Iris pigment epithelial cell (primary cell): Measurements from ENCODE around the gene ZNF236.
A peak's percentile ranks its signal among the peaks of the same experiment; 100 is the strongest.

Experiments used
- DNase-seq: peaks from one replicate; pipeline ENCODE4 v3.0.0-alpha.2; 2011; ENCODE audit warnings: low read depth

The ZNF236 gene

DNA sequence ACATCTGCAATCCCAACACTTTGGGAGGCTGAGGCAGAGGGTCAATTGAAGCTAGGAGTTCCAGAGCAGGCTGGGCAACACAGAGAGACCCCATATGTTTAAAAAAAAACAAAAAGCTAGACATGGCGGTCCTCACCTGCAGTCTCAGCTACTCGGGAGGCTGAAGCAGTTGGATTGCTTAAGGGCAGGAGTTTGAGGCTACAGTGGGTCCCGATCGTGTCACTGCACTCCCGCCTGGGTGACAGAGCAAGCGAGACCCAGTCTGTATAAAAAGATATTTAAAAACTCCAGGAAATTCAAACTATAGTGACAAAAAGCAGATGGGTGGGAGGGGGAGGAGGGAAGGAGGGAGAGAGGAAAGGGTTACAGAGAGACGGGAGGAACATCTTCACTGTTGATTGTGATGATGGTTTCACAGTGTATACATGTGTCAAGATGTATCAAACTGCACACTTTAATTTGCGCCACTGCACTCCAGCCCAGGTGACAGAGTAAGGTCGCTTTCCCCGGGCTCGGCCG lies 942 bp upstream of the ZNF236 start:
- DNase-seq, result no peak

DNA sequence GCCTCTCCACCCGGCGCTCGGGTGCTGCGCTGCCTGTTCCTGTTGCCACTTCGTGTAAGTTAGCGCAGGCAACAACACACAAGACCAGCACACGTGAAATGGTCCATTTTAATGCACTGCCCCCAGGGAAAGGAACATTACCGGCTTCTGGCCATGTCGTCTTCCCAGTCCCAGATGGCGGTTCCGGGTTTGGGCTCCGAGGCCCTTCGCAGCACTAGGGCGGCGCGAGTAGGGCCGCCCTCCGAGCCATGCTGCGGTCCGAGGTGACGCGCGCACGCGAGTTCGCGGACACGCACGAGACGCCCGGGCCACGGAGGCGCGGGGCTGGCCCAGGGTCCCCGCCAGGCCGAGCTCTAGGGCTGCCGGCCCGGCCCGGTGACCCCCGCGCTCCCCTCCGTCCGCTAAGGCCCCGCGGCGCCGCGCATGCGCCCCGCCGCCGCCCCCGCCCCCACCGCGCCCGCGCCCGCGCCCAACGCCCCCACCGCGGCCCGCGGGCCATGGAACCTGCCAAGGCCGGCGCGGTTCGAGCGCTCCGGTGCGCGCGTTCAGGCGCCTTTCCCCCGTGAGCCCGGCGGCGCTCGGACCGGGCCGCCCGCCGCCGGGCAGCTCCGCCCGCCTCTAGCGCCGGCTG lies 367 bp upstream of the ZNF236 start:
- DNase-seq, result peak; percentile 45

DNA sequence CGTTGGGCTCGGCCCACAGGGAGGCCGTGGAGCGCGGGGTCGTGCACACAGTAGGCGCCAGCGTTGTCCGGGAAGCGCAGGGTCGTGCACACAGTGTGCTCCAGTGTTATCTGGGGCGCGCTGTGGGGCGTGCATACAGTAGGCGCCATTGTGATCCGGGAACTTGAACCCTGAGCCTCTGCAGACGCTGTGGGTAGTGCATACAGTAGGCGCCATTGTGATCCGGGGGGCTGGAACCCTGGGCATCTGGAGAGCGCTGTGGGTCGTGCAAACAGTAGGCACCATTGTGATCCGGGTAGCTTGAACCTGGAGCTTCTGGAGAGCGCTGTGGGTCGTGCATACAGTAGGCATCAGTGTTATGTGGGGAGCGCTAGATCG lies 793 bp downstream of the ZNF236 start:
- no peak for DNase-seq

DNA sequence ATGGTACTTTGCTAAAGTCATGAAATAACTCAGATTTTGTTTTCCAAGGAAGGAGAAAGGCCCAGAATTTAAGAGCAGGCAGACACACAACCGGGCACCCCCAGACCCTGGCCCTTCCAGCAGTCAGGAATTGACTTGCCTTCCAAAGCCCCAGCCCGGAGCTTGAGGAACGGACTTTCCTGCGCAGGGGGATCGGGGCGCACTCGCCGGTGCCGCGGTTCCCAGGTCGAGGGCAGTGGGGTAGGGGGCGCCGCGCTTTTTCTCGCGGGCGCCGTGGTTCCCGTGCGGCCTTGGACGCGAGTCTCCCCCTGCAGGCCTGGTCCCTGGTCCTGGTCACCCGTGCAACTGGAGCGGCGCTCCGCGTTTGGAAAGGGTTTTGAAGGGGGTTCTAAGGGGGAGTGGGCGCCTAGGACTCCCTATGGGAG lies 1.2 kb downstream of the ZNF236 start:
- DNase-seq, result no peak

DNA sequence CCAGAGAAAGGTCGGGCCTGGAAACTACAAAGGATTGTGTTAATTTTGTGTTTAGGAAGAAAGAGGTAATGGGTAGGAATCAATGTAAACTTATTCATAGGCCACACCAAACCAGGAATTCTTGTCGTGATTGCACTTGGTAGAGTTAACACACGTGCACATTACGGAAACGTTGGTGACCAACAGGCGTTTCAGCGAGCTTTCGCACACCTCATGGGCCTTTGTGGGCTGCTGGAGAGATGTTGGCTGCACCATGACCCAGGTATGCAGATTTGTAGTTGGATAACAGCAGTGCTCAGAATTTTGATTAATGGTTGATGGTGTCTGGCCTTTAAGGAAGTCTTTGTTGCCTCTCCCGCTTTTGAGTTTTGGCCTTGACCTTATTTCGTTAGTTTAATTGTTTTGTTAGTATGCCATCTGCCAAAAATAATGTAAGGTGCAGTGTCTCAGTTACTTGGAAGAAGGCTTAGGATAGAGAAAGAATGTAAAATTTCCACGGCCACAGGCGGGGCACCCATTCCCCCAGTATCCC lies 1.9 kb downstream of the ZNF236 start:
- no peak for DNase-seq

DNA sequence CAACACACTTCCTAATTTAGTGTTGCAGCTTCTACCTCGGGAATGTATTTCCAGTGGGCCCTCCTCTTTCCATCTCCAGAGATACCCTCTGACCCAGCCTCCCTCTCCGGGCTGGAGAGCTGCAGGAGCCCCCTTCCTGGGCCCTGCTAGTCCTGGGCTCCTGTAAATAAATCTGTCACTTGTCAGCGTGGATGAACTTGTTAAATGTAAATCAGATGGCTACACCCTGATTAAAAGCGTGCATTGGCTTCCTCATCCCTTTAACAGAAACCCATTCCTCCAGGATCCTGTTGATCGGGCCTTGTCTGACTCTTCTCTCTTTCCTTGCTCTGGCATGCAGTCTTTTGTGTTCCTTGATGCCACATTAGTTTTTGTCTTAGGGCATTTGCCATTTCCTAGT lies 2.4 kb downstream of the ZNF236 start:
- DNase-seq, result no peak

DNA sequence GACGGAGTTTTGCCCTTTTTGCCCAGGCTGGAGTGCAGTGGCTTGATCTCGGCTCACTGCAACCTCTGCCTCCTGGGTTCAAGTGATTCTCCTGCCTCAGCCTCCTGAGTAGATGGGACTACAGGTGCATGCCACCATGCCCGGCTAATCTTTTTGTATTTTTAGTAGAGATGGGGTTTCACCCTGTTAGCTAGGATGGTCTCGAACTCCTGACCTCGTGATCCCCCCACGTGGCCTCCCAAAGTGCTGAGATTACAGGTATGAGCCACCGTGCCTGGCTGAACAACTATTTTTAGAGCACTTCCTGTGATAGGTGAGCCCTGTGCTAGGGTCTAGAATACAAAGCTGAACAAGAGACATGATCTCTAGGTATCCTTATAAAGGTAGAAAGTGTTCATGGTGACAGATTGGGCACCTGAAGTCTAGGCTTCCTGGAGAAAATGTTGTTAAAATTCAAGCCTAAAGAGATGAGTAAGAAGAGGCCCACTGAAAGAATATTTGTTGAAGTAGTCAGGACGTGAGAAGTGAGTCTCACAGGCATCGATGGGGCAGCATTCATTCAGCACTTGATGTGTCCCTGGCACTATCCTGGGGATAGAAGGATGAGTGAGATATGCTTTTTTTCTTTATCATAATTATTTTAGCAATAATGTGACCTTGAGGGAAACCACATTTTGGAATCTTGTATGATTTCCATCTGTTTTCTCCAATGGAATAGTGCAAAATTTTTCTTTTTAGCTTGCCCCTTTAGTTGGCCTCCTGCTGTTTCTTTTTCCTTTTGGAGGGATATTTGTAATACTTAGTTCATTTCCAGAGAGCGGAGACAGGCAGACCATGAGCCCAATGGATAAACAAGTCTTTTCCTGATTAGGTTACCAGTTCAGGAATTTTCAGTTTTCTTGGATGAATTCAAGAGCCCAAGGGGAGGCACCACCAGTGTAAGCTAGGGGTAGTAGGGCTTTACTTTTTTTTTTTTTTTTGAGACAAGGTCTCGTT lies 5.1 kb downstream of the ZNF236 start:
- no peak for DNase-seq

DNA sequence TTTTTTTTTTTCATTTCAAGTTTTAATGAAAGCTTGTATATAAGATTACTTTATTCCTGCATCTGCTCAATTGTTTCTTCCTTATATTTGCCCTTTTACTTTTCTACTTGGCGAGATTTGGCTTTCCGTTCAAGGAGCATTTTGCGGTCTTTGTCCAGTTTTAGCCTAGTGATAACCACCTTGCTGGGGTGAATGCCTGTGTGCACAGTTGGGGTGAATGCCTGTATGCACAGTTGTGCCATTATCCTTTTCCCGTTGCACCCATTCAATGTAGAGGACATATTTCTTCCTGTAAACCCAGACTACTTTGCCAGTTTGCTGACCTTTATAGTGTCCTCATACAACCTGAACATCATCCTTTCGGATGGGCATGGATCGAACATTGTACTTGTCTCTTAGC lies 12.0 kb downstream of the ZNF236 start:
- DNase-seq, result no peak

DNA sequence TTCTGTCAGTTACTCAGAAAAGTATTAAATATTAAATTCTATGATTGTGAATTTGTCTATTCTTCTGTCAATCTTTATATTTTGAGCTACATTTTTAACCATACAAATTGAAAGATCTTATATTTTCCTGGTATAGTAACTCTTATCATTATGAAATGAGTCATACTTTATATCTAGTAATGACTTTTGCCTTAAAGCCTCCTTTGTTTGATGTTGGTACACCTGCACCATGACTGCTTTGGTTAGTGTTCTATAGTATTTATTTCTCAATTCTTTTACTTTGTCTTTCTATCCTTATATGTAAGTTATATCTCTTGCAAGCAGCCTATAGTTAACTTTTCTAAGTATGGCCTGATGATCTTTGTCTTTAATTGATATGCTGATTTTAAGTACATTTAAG lies 13.0 kb downstream of the ZNF236 start:
- DNase-seq, result no peak

DNA sequence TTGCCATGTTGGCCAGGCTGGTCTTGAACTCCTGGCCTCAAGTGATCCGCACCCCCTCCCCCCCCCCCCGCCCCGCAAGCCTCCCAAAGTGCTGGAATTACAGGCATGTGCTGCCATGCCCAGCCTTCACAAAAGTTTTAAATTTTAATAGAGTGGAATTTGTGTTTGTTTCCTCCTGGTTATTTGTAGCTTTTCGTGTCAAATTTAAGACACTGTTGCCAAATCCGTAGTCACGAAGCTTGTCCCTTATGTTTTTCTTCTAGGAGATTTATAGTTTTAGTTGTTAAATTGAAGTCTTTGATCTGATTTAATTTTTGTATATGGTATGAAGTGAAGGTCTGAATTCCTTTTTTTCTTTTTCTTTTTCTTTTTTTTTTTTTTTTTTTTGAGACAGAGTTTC lies 14.7 kb downstream of the ZNF236 start:
- DNase-seq, result no peak

DNA sequence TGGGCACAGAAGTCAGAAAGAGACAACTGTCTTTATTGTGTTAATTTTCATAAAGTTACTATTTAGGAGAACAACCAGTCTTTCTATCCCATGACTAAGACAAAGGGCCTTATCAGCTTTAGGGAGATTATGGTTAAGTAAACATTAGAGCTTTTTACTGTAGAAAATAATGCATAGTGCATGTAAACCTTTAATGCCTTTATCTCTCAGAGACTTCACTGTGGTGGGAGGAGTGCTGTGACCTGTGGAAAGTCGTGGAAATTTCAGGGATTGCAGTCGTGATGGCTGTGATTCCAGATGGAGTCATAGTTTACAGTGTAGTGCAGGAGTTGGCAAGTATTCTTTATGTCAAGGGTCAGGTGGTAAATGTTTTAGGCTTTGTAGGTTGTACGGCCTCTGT lies 15.8 kb downstream of the ZNF236 start:
- peak; percentile 43 for DNase-seq

DNA sequence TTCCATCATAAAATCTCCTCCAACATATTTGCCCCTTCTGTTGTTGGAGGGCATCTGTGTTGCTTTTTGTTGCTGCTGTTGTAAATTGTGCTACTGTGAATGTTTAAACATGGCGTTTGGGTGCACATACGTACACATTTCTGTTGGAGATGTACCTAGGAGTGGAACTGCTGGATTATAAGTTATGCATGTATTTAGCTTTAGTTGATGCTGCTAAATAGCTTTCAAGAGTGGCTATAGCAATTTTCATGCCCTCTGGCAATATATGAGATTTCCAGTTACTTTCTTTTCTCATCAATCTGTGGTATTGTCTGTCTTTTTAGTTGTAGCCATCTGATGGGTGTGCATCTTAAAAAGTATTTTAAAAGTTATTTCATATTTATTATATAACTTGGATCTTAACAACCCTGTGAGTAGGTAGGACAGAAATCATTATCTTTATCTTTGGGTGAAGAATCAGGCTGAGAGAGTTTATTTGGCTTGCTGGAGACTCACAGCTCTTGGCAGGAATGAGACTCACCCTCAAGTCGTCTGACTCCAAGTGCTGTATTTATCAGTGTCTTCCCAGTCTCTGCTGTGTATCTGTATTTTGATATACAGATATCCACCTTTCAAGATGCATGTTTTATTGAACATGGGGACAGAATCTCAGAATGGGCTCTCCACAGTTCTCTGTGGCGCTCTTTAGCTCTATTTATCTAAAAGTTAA lies 16.9 kb downstream of the ZNF236 start:
- peak; percentile 45 for DNase-seq

DNA sequence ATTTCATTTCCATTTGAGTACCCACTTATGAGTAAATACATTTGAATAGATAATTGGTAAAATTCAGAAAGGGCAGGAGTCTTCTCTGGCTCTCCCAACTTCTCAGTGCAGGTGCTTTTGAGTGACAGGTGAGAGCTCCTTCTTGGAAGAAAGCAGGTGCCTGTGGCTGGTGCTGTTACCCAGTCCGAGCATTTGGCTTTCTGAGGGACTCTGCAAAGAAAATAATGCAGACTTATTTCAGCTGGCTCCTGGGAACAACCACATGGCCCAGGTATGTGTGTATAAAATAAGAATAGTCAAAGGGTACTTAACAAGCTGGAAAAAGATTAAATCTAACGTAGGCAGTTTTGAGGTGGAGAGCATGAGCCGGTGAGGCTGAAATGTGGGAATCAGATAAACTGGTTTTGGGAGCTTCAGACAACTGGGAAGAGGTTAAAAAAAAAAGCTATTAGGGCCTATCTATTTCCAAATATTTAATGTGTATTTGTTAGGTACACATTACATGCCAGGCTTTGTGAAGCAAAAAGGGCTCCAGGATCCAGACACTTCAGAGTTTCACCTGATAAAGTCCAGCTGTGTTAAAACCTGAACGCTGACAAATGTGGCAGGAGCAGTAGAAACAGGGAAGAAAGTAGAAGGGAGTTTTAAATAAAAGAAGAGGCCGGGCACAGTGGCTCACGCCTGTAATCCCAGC lies 20.6 kb downstream of the ZNF236 start:
- no peak for DNase-seq

DNA sequence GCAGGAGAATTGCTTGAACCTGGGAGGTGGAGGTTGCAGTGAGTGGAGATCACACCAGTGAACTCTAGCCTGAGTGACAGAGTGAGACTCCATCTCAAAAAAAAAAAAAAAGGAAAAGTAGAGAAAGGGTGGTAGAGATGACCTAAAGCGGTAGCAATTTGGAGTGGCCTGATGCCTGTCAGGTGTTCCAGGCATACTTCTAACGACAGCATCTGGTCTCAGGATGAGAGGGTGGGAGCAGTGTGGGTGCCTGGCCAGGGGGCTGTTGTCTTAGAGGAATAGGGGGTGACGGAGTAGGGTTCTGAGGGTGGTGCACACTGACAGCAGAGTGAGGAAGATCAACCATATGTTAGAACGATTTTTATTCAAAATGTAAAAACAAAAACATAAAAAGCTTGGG lies 21.8 kb downstream of the ZNF236 start:
- DNase-seq, result no peak

DNA sequence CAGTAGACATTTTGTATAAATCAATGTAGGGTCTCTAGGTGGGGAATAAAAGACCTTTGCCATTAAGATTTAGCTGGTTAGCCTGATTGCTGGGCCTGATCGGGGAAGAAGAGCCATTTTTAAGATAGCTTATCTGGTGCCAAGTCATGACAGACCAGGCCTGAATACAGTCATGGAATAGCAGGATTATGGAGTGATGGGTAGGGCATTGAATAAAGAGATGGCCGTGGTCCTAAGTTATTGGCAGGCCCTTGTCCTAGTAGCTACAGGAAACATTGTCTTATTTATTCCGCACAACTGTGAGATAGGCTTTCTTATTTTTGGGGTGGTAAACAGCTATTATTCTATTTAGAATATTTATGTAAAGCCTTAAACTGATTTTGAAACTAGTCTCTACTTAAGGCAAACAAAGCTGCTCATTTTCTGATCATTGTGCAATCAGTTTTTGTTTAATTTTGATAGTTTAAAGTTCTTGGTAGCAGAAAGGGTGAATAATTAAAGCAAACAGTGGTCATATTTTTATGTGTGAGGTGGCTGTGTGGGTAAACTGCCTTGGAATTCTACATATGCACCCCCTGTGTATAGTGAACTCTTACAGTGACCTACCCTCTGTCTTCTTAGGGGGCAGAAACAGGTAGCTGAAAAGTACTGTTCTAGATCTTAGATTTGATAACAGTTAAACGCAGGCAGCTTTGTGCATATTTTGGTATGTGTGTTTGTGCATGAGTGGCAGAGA lies 22.6 kb downstream of the ZNF236 start:
- DNase-seq, result peak; percentile 40

DNA sequence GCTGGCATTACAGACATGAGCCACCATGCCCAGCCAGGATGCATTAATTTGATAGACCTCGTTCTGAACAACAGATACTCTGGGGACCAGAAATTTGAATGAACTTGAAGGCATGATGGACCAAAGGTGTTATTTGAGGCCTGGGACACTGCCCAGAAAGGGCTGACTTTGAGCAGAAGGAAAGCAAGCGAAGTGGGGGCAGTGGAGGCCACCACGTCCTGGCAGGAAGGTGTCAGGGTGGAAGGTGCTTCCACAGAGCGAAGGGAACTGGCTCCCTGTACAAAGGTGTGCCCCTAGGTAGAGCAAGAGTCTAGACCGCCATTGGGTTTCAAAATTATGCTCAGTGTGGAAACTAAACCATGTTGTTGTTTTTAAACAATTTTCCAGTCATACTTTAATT lies 23.9 kb downstream of the ZNF236 start:
- DNase-seq, result no peak

DNA sequence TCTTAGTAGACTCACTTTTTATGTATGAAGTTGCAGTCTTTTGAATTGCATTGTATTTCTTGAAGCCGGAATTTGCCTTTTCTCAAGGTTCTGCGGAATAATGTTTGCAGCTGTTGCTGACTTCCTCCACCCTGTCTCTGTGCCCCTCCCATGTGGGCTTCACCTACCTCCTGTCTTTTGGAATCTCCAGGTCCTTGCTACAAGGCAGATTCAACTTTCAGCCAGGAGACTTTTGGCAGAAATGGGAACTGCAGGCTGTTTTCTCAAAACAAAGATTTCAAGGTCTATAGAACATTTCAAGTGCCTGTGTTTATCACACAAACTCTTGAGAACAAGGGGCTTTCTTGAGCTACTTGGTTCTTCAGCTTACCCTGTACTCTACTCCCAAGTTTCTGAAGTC lies 25.6 kb downstream of the ZNF236 start:
- no peak for DNase-seq

DNA sequence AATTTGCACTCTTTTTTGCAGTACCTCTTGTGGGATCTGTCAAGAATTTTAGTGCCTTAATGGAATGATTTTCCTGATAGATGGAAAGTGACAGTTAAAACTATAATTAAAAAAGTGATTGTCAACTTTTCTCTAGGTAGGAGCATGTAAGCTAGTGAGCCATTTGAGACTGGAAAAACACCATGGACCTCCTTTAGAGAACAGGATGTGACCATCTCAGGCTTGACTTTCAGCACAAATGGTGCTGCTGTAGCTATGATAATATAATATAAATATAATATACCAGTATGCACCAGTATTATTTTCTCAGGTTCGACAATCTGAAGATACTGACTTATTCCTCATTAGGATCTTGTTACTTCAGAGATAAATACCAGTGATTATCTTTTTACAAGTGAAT lies 27.8 kb downstream of the ZNF236 start:
- no peak for DNase-seq

DNA sequence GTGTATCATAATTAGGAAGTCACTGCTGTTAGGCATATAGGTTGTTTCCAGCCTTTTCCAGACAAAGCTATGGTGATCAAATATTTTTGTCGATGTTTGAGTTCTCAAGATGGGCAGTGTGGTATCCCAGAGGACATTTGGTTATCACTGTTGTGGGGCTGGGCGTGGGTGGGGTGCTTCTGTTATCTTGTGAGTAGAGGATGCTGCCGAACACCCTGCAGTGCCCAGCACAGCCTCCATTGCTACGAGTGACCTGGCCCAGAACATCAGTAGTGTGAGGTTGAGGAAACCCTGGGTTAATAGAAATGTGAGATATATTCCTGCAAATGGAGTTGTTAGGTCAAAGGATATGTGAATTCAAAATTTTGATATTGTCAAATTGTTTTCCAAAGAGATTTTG lies 33.2 kb downstream of the ZNF236 start:
- no peak for DNase-seq

DNA sequence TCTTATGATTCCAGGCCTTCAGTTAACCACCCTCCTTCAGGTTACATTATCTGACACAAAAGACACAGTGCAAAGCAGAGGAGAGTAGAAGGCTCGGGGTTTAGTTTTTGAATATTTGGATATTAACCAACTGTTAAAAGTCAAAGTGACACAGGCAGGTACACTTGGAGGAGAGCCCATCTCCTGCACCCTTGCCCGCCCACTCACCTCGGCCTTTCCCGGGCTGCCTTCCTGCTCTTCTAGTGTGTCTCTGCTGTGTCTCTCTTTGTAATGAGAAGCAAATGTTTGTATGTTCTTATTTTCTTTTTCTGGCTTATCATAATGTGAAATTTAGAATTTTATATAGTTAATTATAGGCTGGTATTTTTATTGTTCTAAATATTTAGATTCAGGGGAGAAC lies 35.1 kb downstream of the ZNF236 start:
- DNase-seq, result no peak
